Adrenal gland (tissue), 12 donors: ENCODE measurements around the gene CRHR1. TPM values are rescaled to one million over a fixed set of nuclear protein-coding genes. Genes with fewer than 3 reads are reported as not detected.

Source experiments
- DNase-seq, 7 donors: peaks; one replicate each; pipeline ENCODE4 v3.0.0-alpha.2; 2019 to 2020
- H3K27ac ChIP-seq, 5 donors: fragments of 200-600 bp; sonication (generic) in 4 of 5; 1 replicate in 3 of 5; 2 replicates in 2 of 5; pipeline versions ENCODE4 v1.5.1 to v1.8.0; 2016 to 2020; ENCODE audit warnings: mild to moderate bottlenecking in 1 of 5
- H3K27me3 ChIP-seq: fragments of 200-600 bp; 2 replicates; pipeline ENCODE4 v1.8.0; 2021
- H3K36me3 ChIP-seq, 2 donors: fragments of 200-600 bp; replicated peaks in 1 of 2; 1 replicate in 1 of 2; 2 replicates in 1 of 2; pipeline versions ENCODE4 v1.5.1 to v1.8.0; 2018 to 2022
- H3K4me1 ChIP-seq, 2 donors: fragments of 200-600 bp; replicated peaks in 1 of 2; 1 replicate in 1 of 2; 2 replicates in 1 of 2; pipeline versions ENCODE4 v1.5.1 to v1.8.0; 2018 to 2021
- H3K4me3 ChIP-seq, 4 donors: fragments of 200-600 bp; sonication (generic) in 3 of 4; one replicate each; pipeline ENCODE4 v1.5.1; 2016 to 2018
- H3K9me3 ChIP-seq, 3 donors: fragments of 200-600 bp; sonication (generic) in 1 of 3; replicated peaks in 1 of 3; 1 replicate in 2 of 3; 2 replicates in 1 of 3; pipeline versions ENCODE4 v1.5.1 to v1.8.0; 2016 to 2021
- CTCF ChIP-seq, 6 experiments: fragments of 450-650 bp in 4 of 6; fragments of 200-600 bp in 2 of 6; sonication (generic) in 1 of 6; IDR thresholded peaks; 1 replicate in 5 of 6; 2 replicates in 1 of 6; pipeline versions ENCODE4 v1.5.1 to v1.8.0; 2016 to 2021; ENCODE audit warnings: antibody characterized with exemption in 6 of 6, mild to moderate bottlenecking in 2 of 6, moderate library complexity in 1 of 6
- POLR2A ChIP-seq, 2 donors: fragments of 450-650 bp; IDR thresholded peaks; one replicate each; pipeline ENCODE4 v1.6.1; 2017; ENCODE audit warnings: antibody characterized with exemption in 2 of 2, mild to moderate bottlenecking in 2 of 2, moderate library complexity in 1 of 2
- WGBS, 4 donors: extraction: QIAGEN DNeasy Blood & Tissue Kit in 2 of 4; methylation state at CpG; one replicate each; pipeline versions ENCODE4 v1.1.5 to v1.1.7; 2013 to 2017; 5-methylcytosine and 5-hydroxymethylcytosine counted together
- intact Hi-C, 2 donors: fragments of 100-400 bp; cut with DNase I; formaldehyde crosslinking; loops; one replicate each; pipeline versions ENCODE4 v1.14.1 to v1.15.0; 2022 to 2023
- polyA plus RNA-seq, 3 donors: library from polyadenylated mRNA; stranded (reverse); fragments of 200-250 nt in 2 of 3; fragments of 350-450 nt in 1 of 3; fragmentation: Illumina TruSeq in 1 of 3; extraction: RNeasy Lipid Tissue Mini Kit (QIAGEN cat#74804) in 1 of 3; gene quantifications; one replicate each; pipeline ENCODE4 v1.2.3, GENCODE V29; 2013 to 2014
- total RNA-seq, 9 donors: library from RNA; depleted of rRNA in 4 of 9; stranded (reverse); fragments of >200 nt in 4 of 9; fragments of 120-200 nt in 1 of 9; fragmentation: NEBNext Ultra II Directional in 1 of 9; extraction: Animal tissue kit (Norgen Biotek cat#: 25700) in 1 of 9; gene quantifications; one replicate each; pipeline versions ENCODE4 v1.1.0 to v1.2.4, GENCODE V29; 2013 to 2023
- donor health status: healthy with polysubstance abuse.
- donor health status: Bipolar disorder and iron deficiency.
- donor health status: DM: yes; HTN: yes; CAD: no.
- donor health status: DM: no; HTN: no; CAD: no.
- donor health status: DM: no; HTN: no; CAD: no.
- donor health status: DM: yes; HTN: yes; CAD: no.

CRHR1 gene
- total and polyA plus RNA-seq, 12 donors, result 0.27 TPM; not detected in 11

GRCh38 chr17:45851464-45851863 lies 67.3 kb downstream of the CRHR1 start:
- Histone ChIP-seq H3K27ac (no peak overlapping the region), H3K36me3 (no peaks in the 10 kb centered on the region), H3K4me1 (no peaks in the 10 kb centered on the region), H3K27me3 (no peaks in the 10 kb centered on the region), H3K4me3 (no peak overlapping the region), H3K9me3 (no peaks in the 10 kb centered on the region)
- TF ChIP-seq CTCF (IDR thresholded peaks at IDR 0.05), result no peak
- TF ChIP-seq POLR2A (IDR thresholded peaks at IDR 0.05), result no peak
- intact Hi-C loops, result no loop called here
- 42 to 58% (median 50%) methylated on average over 5 to 8 of the region's 8 CpGs for WGBS, 4 donors
- no peak for DNase-seq

GRCh38 chr17:45851873-45852272 lies 67.8 kb downstream of the CRHR1 start:
- no peaks in the 10 kb centered on the region for H3K36me3 ChIP-seq
- intact Hi-C loops, result no loop called here
- H3K4me3 ChIP-seq, result no peak overlapping the region
- H3K27me3 ChIP-seq, result no peaks in the 10 kb centered on the region
- 23 to 60% (median 46%) methylated on average over 1 of the region's 1 CpG for WGBS, 4 donors
- H3K4me1 ChIP-seq, result no peaks in the 10 kb centered on the region
- TF ChIP-seq CTCF (IDR thresholded peaks at IDR 0.05), result no peak
- TF ChIP-seq POLR2A (IDR thresholded peaks at IDR 0.05), result no peak
- DNase-seq, result no peak
- no peaks in the 10 kb centered on the region for H3K9me3 ChIP-seq
- H3K27ac ChIP-seq, result no peak overlapping the region

- H3K27ac ChIP-seq, result no peak overlapping the region
- intact Hi-C loops, result no loop called here
- H3K4me1 ChIP-seq, result no peaks in the 10 kb centered on the region
- no peak overlapping the region for H3K4me3 ChIP-seq
- no peaks in the 10 kb centered on the region for H3K9me3 ChIP-seq
- peak; percentile 40 to 81 (median 69) for DNase-seq
- no peaks in the 10 kb centered on the region for H3K27me3 ChIP-seq
- TF ChIP-seq POLR2A (IDR thresholded peaks at IDR 0.05) (no peak), CTCF (IDR thresholded peaks at IDR 0.05) (peak; percentile 72 to 96 (median 75))
- H3K36me3 ChIP-seq, result no peaks in the 10 kb centered on the region
- WGBS, 4 donors, result 16 to 22% (median 17%) methylated on average over 11 to 12 of the region's 12 CpGs
Measured at GRCh38 chr17:45852535-45853297, 68.6 kb downstream of the CRHR1 start.

- no peaks in the 10 kb centered on the region for H3K27me3 ChIP-seq
- TF ChIP-seq CTCF (IDR thresholded peaks at IDR 0.05) (no peak), POLR2A (IDR thresholded peaks at IDR 0.05) (no peak)
- no peaks in the 10 kb centered on the region for H3K36me3 ChIP-seq
- H3K27ac ChIP-seq, result no peak overlapping the region
- no peaks in the 10 kb centered on the region for H3K9me3 ChIP-seq
- DNase-seq, result no peak
- WGBS, 4 donors, result 71 to 76% (median 74%) methylated on average over 9 of the region's 9 CpGs
- intact Hi-C loops, result no loop called here
- H3K4me3 ChIP-seq, result no peak overlapping the region
- H3K4me1 ChIP-seq, result no peaks in the 10 kb centered on the region
Measured at GRCh38 chr17:45854209-45854608, 70.1 kb downstream of the CRHR1 start.
